HG02970 (cell line): ENCODE measurements around the gene ATP6V1C2.
A peak's percentile ranks its signal among the peaks of the same experiment; 100 is the strongest.

Source experiments
- ATAC-seq: cut with Tn5 transposase; IDR thresholded peaks from one replicate; pipeline ENCODE4 v1.9.1; 2021; ENCODE audit warnings: mild to moderate bottlenecking, moderate library complexity, moderate number of reproducible peaks; ENCODE audit not compliant: unreplicated experiment, low FRiP score

Gene ATP6V1C2

GRCh38 chr2:10721396-10722251 is at the start of gene ATP6V1C2:
Gene ATP6V1C2 (plus strand): TSS chr2:10721630. CDS start chr2:10722850, 1,220 bp downstream.
- ATAC-seq: peak; percentile 54

GRCh38 chr2:10675131-10675530 is 46.3 kb upstream of the ATP6V1C2 start:
- ATAC-seq: no peak

- ATAC-seq: no peak
These were observed 43.2 kb upstream of the ATP6V1C2 start for GRCh38 chr2:10678225-10678624.

- no peak for ATAC-seq
These were observed 41.2 kb upstream of the ATP6V1C2 start for GRCh38 chr2:10680214-10680613.

- no peak for ATAC-seq
These were observed 40.5 kb upstream of the ATP6V1C2 start for GRCh38 chr2:10680957-10681356.

GRCh38 chr2:10686176-10686730 is 35.2 kb upstream of the ATP6V1C2 start:
- ATAC-seq: no peak

GRCh38 chr2:10688921-10689807 is 32.3 kb upstream of the ATP6V1C2 start:
- peak; percentile 27 for ATAC-seq

GRCh38 chr2:10691521-10691920 is 29.9 kb upstream of the ATP6V1C2 start:
- ATAC-seq: no peak

- ATAC-seq: no peak
These were observed 21.2 kb upstream of the ATP6V1C2 start for GRCh38 chr2:10700078-10700803.

GRCh38 chr2:10704034-10704594 is 17.3 kb upstream of the ATP6V1C2 start:
- no peak for ATAC-seq

- no peak for ATAC-seq
These were observed 15.4 kb upstream of the ATP6V1C2 start for GRCh38 chr2:10706033-10706432.

GRCh38 chr2:10707831-10708230 is 13.6 kb upstream of the ATP6V1C2 start:
- ATAC-seq: no peak

GRCh38 chr2:10709290-10709939 is 12.0 kb upstream of the ATP6V1C2 start:
- ATAC-seq: no peak

- no peak for ATAC-seq
These were observed 9.1 kb upstream of the ATP6V1C2 start for GRCh38 chr2:10712185-10712809.

- ATAC-seq: no peak
These were observed 4.8 kb upstream of the ATP6V1C2 start for GRCh38 chr2:10716581-10716980.

- ATAC-seq: no peak
These were observed 3.8 kb upstream of the ATP6V1C2 start for GRCh38 chr2:10717628-10718027.

GRCh38 chr2:10720306-10720705 is 1.1 kb upstream of the ATP6V1C2 start:
- no peak for ATAC-seq

GRCh38 chr2:10720947-10721395 is 459 bp upstream of the ATP6V1C2 start:
- ATAC-seq: no peak

GRCh38 chr2:10722252-10722825 is 909 bp downstream of the ATP6V1C2 start:
- no peak for ATAC-seq
